OCI-LY1 (cell line): Measurements from ENCODE around the gene KREMEN1.

Source experiments
- EZH2 ChIP-seq: fragments of 200-600 bp; sonication (generic), shearing (Covaris generic); IDR thresholded peaks from 2 replicates; pipeline ENCODE4 v1.8.0; 2017; ENCODE audit warnings: borderline replicate concordance, mixed run types, mild to moderate bottlenecking, antibody characterized with exemption, low read length, moderate library complexity, mixed read lengths
- TF ChIP-seq, protein P1 (sequence below): fragments of 200-600 bp; sonication (generic), shearing (Covaris generic); IDR thresholded peaks from 2 replicates; pipeline ENCODE4 v1.5.1; 2017; ENCODE audit warnings: mild to moderate bottlenecking, antibody characterized with exemption, low read length, moderate library complexity, mixed read lengths

- TF ChIP-seq, protein P1, sequence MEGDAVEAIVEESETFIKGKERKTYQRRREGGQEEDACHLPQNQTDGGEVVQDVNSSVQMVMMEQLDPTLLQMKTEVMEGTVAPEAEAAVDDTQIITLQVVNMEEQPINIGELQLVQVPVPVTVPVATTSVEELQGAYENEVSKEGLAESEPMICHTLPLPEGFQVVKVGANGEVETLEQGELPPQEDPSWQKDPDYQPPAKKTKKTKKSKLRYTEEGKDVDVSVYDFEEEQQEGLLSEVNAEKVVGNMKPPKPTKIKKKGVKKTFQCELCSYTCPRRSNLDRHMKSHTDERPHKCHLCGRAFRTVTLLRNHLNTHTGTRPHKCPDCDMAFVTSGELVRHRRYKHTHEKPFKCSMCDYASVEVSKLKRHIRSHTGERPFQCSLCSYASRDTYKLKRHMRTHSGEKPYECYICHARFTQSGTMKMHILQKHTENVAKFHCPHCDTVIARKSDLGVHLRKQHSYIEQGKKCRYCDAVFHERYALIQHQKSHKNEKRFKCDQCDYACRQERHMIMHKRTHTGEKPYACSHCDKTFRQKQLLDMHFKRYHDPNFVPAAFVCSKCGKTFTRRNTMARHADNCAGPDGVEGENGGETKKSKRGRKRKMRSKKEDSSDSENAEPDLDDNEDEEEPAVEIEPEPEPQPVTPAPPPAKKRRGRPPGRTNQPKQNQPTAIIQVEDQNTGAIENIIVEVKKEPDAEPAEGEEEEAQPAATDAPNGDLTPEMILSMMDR, result no peak
- TF ChIP-seq EZH2, result no peak
Measured at GRCh38 chr22:29165321-29166060, 92.7 kb downstream of the KREMEN1 start.
